ENCODE data around the gene TBC1D1.

The TBC1D1 gene

DNA sequence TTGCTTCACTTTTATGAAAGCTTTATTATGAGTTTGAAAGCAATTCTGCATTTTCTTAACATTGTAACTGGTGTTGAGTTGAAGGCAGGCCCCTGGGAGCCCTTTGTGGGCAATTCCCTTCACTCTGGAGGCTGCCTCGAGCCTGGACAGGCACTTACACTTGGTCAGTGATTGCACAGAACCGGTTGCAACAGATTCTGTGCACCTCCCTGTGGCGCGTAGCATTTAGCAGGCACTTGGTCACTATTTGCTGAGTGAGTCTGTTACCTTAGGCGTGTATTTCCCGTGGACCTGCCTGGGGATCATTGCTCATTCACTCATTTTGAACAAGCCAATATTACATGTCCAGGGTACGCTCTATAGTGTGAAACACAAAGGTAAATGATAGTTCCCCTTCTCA is 149.7 kb downstream of the TBC1D1 start:
- Histone ChIP-seq H3K27ac (ENCODE audit: low read depth, low read length) (no peak overlapping the region), H4K20me1 (ENCODE audit: control insufficient read depth, insufficient read depth, low read depth, low read length) (peaks cover 3% of the 10 kb centered on the region; the same call in 1 of the 2 replicates), H3K4me2 (ENCODE audit: low read length) (no peak overlapping the region), H3K9me2 (replicated peaks; ENCODE audit: control insufficient read depth, low read length) (no peaks in the 10 kb centered on the region), H3K27me3 (ENCODE audit: control insufficient read depth, low read length) (no peaks in the 10 kb centered on the region), H3K9me3 (ENCODE audit: control insufficient read depth, insufficient read depth, low read length) (no peaks in the 10 kb centered on the region), H3F3A (ENCODE audit: control insufficient read depth, insufficient read depth) (0 out of 2 replicates have a peak, but pooled peaks cover 4% of the 10 kb centered on the region), H3K36me3 (ENCODE audit: control insufficient read depth, low read length) (peaks cover 91% of the 10 kb centered on the region), H3K79me2 (ENCODE audit: control insufficient read depth, low read length) (peaks cover 24% of the 10 kb centered on the region), H3K4me3 (ENCODE audit: low read length) (no peak overlapping the region), H3K4me1 (ENCODE audit: control insufficient read depth, low read length) (no peaks in the 10 kb centered on the region; the same call in 1 of the 2 replicates)
- TF ChIP-seq EZH2phosphoT487 (IDR thresholded peaks at IDR 0.05; ENCODE audit: borderline replicate concordance, low read length) = no peak
- TF ChIP-seq, protein P1, sequence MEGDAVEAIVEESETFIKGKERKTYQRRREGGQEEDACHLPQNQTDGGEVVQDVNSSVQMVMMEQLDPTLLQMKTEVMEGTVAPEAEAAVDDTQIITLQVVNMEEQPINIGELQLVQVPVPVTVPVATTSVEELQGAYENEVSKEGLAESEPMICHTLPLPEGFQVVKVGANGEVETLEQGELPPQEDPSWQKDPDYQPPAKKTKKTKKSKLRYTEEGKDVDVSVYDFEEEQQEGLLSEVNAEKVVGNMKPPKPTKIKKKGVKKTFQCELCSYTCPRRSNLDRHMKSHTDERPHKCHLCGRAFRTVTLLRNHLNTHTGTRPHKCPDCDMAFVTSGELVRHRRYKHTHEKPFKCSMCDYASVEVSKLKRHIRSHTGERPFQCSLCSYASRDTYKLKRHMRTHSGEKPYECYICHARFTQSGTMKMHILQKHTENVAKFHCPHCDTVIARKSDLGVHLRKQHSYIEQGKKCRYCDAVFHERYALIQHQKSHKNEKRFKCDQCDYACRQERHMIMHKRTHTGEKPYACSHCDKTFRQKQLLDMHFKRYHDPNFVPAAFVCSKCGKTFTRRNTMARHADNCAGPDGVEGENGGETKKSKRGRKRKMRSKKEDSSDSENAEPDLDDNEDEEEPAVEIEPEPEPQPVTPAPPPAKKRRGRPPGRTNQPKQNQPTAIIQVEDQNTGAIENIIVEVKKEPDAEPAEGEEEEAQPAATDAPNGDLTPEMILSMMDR (IDR thresholded peaks at IDR 0.05; ENCODE audit: low read depth, low read length, poor library complexity, severe bottlenecking) = no peak

- Histone ChIP-seq H4K20me1 (ENCODE audit: control insufficient read depth, insufficient read depth, low read depth, low read length) (peaks cover 3% of the 10 kb centered on the region), H3K27me3 (ENCODE audit: control insufficient read depth, low read length) (no peaks in the 10 kb centered on the region), H3K36me3 (ENCODE audit: control insufficient read depth, low read length) (peaks cover 91% of the 10 kb centered on the region), H3K4me2 (ENCODE audit: low read length) (no peak overlapping the region), H3K4me1 (ENCODE audit: control insufficient read depth, low read length) (no peaks in the 10 kb centered on the region), H3K9me2 (replicated peaks; ENCODE audit: control insufficient read depth, low read length) (no peaks in the 10 kb centered on the region), H3F3A (ENCODE audit: control insufficient read depth, insufficient read depth) (0 out of 2 replicates have a peak, but pooled peaks cover 7% of the 10 kb centered on the region), H3K79me2 (ENCODE audit: control insufficient read depth, low read length) (no peaks in the 10 kb centered on the region), H3K4me3 (ENCODE audit: low read length) (no peak overlapping the region), H3K9me3 (ENCODE audit: control insufficient read depth, insufficient read depth, low read length) (no peaks in the 10 kb centered on the region), H3K27ac (ENCODE audit: low read depth, low read length) (no peak overlapping the region)
- no peak for TF ChIP-seq EZH2phosphoT487 (IDR thresholded peaks at IDR 0.05; ENCODE audit: borderline replicate concordance, low read length)
- TF ChIP-seq, protein P1 (IDR thresholded peaks at IDR 0.05; ENCODE audit: low read depth, low read length, poor library complexity, severe bottlenecking) = no peak
These were observed 153.2 kb downstream of the TBC1D1 start for GRCh38 chr4:38044060-38044459.

GRCh38 chr4:38045289-38045988 is 154.6 kb downstream of the TBC1D1 start:
- Histone ChIP-seq H3K27me3 (ENCODE audit: control insufficient read depth, low read length) (no peaks in the 10 kb centered on the region), H3K4me3 (ENCODE audit: low read length) (no peak overlapping the region), H3K4me2 (ENCODE audit: low read length) (no peak overlapping the region), H3K36me3 (ENCODE audit: control insufficient read depth, low read length) (peaks cover 93% of the 10 kb centered on the region), H3F3A (ENCODE audit: control insufficient read depth, insufficient read depth) (0 out of 2 replicates have a peak, but pooled peaks cover 7% of the 10 kb centered on the region), H3K9me2 (replicated peaks; ENCODE audit: control insufficient read depth, low read length) (no peaks in the 10 kb centered on the region), H3K9me3 (ENCODE audit: control insufficient read depth, insufficient read depth, low read length) (no peaks in the 10 kb centered on the region), H3K79me2 (ENCODE audit: control insufficient read depth, low read length) (0 out of 2 replicates have a peak, but pooled peaks cover 3% of the 10 kb centered on the region), H4K20me1 (ENCODE audit: control insufficient read depth, insufficient read depth, low read depth, low read length) (no peaks in the 10 kb centered on the region; the same call in 1 of the 2 replicates), H3K4me1 (ENCODE audit: control insufficient read depth, low read length) (no peaks in the 10 kb centered on the region), H3K27ac (ENCODE audit: low read depth, low read length) (no peak overlapping the region)
- TF ChIP-seq, protein P1 (IDR thresholded peaks at IDR 0.05; ENCODE audit: low read depth, low read length, poor library complexity, severe bottlenecking) = no peak
- TF ChIP-seq EZH2phosphoT487 (IDR thresholded peaks at IDR 0.05; ENCODE audit: borderline replicate concordance, low read length) = no peak

Measured in DOHH2 (cell line).